KOPT-K1 (cell line): ENCODE results near the gene CTPS1.

Experiments
- H3K27ac ChIP-seq: fragments of 200-600 bp; sonication (generic); 2 replicates; pipeline ENCODE4 v1.5.1; 2016; ENCODE audit warnings: antibody characterized with exemption, mild to moderate bottlenecking, low read depth, low read length; ENCODE audit not compliant: poor library complexity, severe bottlenecking
- H3K36me3 ChIP-seq: fragments of 200-600 bp; sonication (generic); 2 replicates; pipeline ENCODE4 v1.5.1; 2017; ENCODE audit warnings: antibody characterized with exemption, mild to moderate bottlenecking, low read length, moderate library complexity; ENCODE audit not compliant: insufficient read depth
- H3K9me3 ChIP-seq: fragments of 200-600 bp; sonication (generic); 2 replicates; pipeline ENCODE4 v1.5.1; 2017; ENCODE audit warnings: antibody characterized with exemption, low read length, mild to moderate bottlenecking; ENCODE audit not compliant: insufficient read depth, poor library complexity, severe bottlenecking

CTPS1 gene

GRCh38 chr1:41020654-41021053 is 41.2 kb downstream of the CTPS1 start:
- Histone ChIP-seq H3K27ac (peak overlapping the region; percentile 42), H3K9me3 (no peaks in the 10 kb centered on the region), H3K36me3 (peaks cover 88% of the 10 kb centered on the region)

GRCh38 chr1:41021526-41022308 is 42.2 kb downstream of the CTPS1 start, which contains the start of gene SLFNL1:
SLFNL1 (minus strand) TSS chr1:41021725; CDS start chr1:41020660, 1,065 bp downstream.
- Histone ChIP-seq H3K27ac (peak within 1 kb of the TSS; percentile 42), H3K9me3 (no peaks in the 10 kb centered on the region), H3K36me3 (peaks cover 88% of the 10 kb centered on the region)

- Histone ChIP-seq H3K36me3 (peaks cover 88% of the 10 kb centered on the region), H3K9me3 (no peaks in the 10 kb centered on the region), H3K27ac (no peak overlapping the region)
These were observed 42.9 kb downstream of the CTPS1 start for GRCh38 chr1:41022424-41022823.

DNA sequence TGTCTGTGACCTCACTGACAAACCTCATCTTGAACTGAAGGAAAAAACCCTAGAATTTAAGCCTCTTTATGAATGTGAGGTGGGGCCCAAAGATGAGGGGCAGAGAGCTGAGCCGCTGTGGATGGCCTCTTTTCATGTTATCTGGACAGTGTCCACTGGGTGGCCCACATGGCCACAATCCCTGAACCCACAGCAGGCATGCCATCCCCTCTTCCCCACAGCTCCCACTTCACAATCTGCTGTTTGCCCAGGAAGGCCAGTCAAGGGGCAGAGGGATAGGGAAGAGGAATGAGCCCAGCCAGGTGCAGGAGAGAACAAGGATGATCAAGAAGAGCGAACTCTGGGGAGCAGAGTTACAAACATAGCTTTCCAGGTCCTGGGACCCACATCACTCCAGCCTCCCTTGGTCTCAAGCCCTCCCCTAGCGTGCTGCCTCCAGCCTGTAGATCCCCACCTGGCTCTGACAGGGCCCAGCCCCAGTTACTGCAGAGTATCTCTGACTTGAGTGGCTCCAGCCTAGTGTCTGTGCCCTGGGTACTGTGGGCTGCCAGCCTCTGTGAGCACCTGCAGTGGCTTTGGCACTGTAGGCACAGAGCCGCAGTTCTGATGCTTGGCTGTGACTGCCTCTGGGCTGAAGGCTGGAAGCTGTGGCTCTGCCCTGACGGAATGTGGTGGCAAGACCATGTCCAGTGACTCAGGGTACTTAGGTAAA is 43.9 kb downstream of the CTPS1 start:
- H3K9me3 ChIP-seq = no peaks in the 10 kb centered on the region
- H3K36me3 ChIP-seq = peaks cover 88% of the 10 kb centered on the region
- H3K27ac ChIP-seq = no peak overlapping the region

- no peak overlapping the region for H3K27ac ChIP-seq
- peaks cover 86% of the 10 kb centered on the region for H3K36me3 ChIP-seq
- H3K9me3 ChIP-seq = no peaks in the 10 kb centered on the region
These were observed 45.5 kb downstream of the CTPS1 start for GRCh38 chr1:41024953-41025352.

- H3K36me3 ChIP-seq = peaks cover 86% of the 10 kb centered on the region
- H3K27ac ChIP-seq = no peak overlapping the region
- no peaks in the 10 kb centered on the region for H3K9me3 ChIP-seq
These were observed 46.7 kb downstream of the CTPS1 start for GRCh38 chr1:41025979-41026819.

GRCh38 chr1:41028034-41028642 is 48.6 kb downstream of the CTPS1 start:
- no peak overlapping the region for H3K27ac ChIP-seq
- H3K36me3 ChIP-seq = peaks cover 96% of the 10 kb centered on the region
- H3K9me3 ChIP-seq = no peaks in the 10 kb centered on the region

DNA sequence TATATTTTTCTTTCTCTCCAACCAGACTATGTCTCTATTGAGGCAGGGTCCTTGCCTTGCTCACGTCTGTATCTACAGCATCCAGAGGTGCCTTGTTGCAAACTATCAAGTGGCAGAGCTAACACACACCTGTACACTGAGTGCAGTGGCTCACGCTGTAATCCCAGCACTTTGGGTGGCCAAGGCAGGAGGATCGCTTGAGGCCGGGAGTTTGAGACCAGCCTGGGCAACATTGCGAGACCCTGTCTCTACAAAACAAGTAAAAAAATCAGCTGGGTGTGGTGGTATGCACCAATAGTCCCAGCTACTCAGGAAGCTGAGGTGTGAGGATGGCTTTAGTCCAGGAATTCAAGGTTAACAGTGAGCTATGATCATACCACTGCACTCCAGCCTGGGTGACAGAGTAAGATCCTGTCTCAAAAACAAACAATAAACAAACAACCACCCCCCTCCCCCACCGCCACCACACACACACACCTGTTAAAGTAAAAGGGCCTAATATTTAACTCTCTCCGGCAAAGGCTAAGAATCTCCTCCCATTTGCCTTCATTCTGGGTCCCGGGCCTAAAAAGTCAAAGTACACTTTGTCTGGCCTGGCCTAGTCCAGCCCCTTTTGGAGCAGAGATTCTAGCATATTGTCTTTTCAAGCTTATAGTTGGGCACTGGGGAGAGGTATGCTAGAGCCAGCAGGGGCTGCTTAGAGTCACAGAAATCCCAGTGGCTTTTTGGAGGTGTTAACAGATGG is 51.5 kb downstream of the CTPS1 start:
- Histone ChIP-seq H3K9me3 (no peaks in the 10 kb centered on the region), H3K27ac (no peak overlapping the region), H3K36me3 (peaks cover 97% of the 10 kb centered on the region)

DNA sequence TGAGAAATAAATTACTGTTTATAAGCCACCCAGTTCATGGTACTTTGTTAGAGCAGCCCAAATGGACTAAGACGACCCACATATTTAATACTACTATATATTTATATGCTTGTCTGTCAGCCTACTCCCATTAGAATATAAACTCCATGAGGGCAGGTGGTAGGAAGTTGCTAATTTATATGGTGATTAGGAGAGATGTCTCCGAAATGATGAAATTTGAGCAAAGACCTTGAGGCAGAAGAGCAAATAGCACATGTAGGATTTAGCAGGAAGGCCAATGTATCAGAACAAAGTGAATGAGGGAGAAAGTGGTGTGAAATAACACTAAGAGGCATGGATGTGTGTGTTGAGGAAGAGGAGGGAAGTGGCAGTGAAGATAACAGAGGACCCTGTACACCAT is 52.7 kb downstream of the CTPS1 start:
- Histone ChIP-seq H3K9me3 (no peaks in the 10 kb centered on the region), H3K27ac (no peak overlapping the region), H3K36me3 (peaks cover 98% of the 10 kb centered on the region)

GRCh38 chr1:41033272-41033671 is 53.8 kb downstream of the CTPS1 start:
- Histone ChIP-seq H3K36me3 (peaks cover 98% of the 10 kb centered on the region), H3K9me3 (no peaks in the 10 kb centered on the region), H3K27ac (no peak overlapping the region)

- Histone ChIP-seq H3K9me3 (no peaks in the 10 kb centered on the region), H3K27ac (no peak overlapping the region), H3K36me3 (peaks cover 98% of the 10 kb centered on the region)
These were observed 57.8 kb downstream of the CTPS1 start for GRCh38 chr1:41037116-41037903.

DNA sequence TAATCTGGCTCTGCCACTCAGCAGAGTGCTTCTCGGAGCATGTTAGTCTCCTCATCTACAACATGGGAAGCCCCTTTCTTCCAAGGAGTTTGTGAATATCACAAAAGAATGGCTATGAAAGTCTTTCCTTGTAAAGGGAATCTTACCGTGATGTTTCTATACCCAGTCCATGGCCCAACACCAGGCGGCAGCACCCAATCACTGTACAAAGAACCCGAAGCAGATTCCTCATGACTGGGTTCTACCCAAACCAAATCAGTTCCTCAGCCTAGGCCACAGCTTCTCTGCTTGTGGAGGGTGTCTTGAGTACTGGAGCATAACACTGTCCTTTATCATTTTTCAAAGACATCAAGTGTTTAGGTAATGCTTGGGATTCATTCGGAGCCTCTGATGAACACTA is 58.6 kb downstream of the CTPS1 start:
- peaks cover 96% of the 10 kb centered on the region for H3K36me3 ChIP-seq
- no peaks in the 10 kb centered on the region for H3K9me3 ChIP-seq
- H3K27ac ChIP-seq = no peak overlapping the region

DNA sequence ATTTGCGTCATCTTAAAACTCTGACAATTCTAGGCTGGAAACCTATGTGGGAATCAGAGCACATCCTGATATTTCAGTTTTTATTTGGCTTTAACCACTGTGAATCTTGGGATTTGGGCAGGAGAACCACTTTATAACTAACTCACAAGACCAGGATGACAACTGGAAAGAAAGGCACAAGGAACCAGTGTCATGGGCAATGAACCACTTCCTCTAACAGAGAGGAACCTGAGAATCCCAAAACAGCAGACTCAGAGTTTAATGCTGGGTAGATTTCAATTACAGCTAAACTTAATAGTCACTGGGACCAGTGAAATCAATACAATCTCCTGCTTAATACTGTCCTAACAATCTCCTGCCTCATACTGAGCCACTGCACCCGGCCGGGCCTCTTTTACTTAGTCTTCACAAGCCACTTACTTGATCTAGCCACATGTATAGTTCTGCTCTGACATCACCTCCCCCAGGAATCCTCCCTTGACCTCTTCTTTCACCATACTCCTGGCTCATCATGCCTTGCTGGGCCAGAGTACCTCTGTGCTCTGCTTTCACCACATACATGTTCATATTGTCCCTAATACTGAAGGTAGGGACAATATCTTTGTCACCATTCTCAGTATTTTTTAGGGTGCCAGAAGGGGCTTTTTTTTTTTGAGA is 62.2 kb downstream of the CTPS1 start:
- no peak overlapping the region for H3K27ac ChIP-seq
- H3K9me3 ChIP-seq = no peaks in the 10 kb centered on the region
- peaks cover 91% of the 10 kb centered on the region for H3K36me3 ChIP-seq
